GM23338 (cell line): Measurements from ENCODE around the gene ACE2. TPM values are rescaled to one million over a fixed set of nuclear protein-coding genes. Genes with fewer than 3 reads are reported as not detected.

Experiments
- ATAC-seq: fragments of 200-7000 bp; cut with Tn5 transposase; 3 replicates; pipeline ENCODE4 v1.9.1; 2020
- DNase-seq: peaks from one replicate; pipeline ENCODE4 v3.0.0-alpha.2; 2015; ENCODE audit warnings: low spot score
- H2AFZ ChIP-seq: fragments of 200-600 bp; sonication (generic); 2 replicates; pipeline ENCODE4 v1.8.0; 2016; ENCODE audit warnings: antibody characterized with exemption, mild to moderate bottlenecking, moderate library complexity
- H3F3A ChIP-seq: fragments of 200-600 bp; sonication (generic); replicated peaks from 2 replicates; pipeline ENCODE4 v1.8.0; 2017; ENCODE audit warnings: antibody characterized with exemption, mixed run types, low read depth
- H3K27ac ChIP-seq: fragments of 200-600 bp; sonication (generic); 2 replicates; pipeline ENCODE4 v1.6.1; 2016; ENCODE audit warnings: low read depth
- H3K27me3 ChIP-seq: fragments of 200-600 bp; sonication (generic); 2 replicates; pipeline ENCODE4 v1.8.0; 2016; ENCODE audit warnings: mild to moderate bottlenecking, mixed run types, moderate library complexity; ENCODE audit not compliant: insufficient read depth
- H3K36me3 ChIP-seq: fragments of 200-600 bp; sonication (generic); 2 replicates; pipeline ENCODE4 v1.8.0; 2016; ENCODE audit warnings: mild to moderate bottlenecking; ENCODE audit not compliant: insufficient read depth
- H3K4me1 ChIP-seq: fragments of 200-600 bp; sonication (generic); 2 replicates; pipeline ENCODE4 v1.8.0; 2016; ENCODE audit warnings: mild to moderate bottlenecking, moderate library complexity; ENCODE audit not compliant: insufficient read depth
- H3K4me2 ChIP-seq: fragments of 200-600 bp; sonication (generic); 2 replicates; pipeline ENCODE4 v1.7.1; 2017; ENCODE audit warnings: mixed run types
- H3K4me3 ChIP-seq: fragments of 200-600 bp; sonication (generic); 2 replicates; pipeline ENCODE4 v1.6.1; 2016; ENCODE audit warnings: mixed run types
- H3K79me2 ChIP-seq: fragments of 200-600 bp; sonication (generic); replicated peaks from 2 replicates; pipeline ENCODE4 v1.8.0; 2017; ENCODE audit warnings: mild to moderate bottlenecking; ENCODE audit not compliant: insufficient read depth
- H3K9me2 ChIP-seq: fragments of 200-600 bp; sonication (generic); 2 replicates; pipeline ENCODE4 v1.8.0; 2017; ENCODE audit not compliant: insufficient read depth
- H4K20me1 ChIP-seq: fragments of 200-600 bp; sonication (generic); replicated peaks from 2 replicates; pipeline ENCODE4 v1.8.0; 2017; ENCODE audit warnings: mild to moderate bottlenecking; ENCODE audit not compliant: insufficient read depth
- H3K27ac Mint-ChIP-seq: 2 replicates; pipeline ENCODE4 v1.8.0; 2020; ENCODE audit warnings: inconsistent platforms, mild to moderate bottlenecking, moderate library complexity, mixed read lengths
- H3K27me3 Mint-ChIP-seq: 3 replicates; pipeline ENCODE4 v1.8.0; 2022; ENCODE audit warnings: low read depth, mild to moderate bottlenecking, moderate library complexity, mixed read lengths, inconsistent platforms; ENCODE audit not compliant: insufficient read depth, poor library complexity
- H3K36me3 Mint-ChIP-seq: 3 replicates; pipeline ENCODE4 v1.8.0; 2021; ENCODE audit warnings: low read depth, mild to moderate bottlenecking, inconsistent platforms, moderate library complexity, mixed read lengths
- H3K4me1 Mint-ChIP-seq: 3 replicates; pipeline ENCODE4 v1.8.0; 2020; ENCODE audit warnings: mild to moderate bottlenecking, inconsistent platforms, mixed read lengths
- H3K4me3 Mint-ChIP-seq: 3 replicates; pipeline ENCODE4 v1.8.0; 2021; ENCODE audit warnings: moderate library complexity, mild to moderate bottlenecking, inconsistent platforms, mixed read lengths
- H3K9me3 Mint-ChIP-seq: 3 replicates; pipeline ENCODE4 v1.8.0; 2020; ENCODE audit warnings: moderate library complexity, mild to moderate bottlenecking, inconsistent platforms, mixed read lengths
- CREB1 ChIP-seq: fragments of 250-450 bp; sonication (Bioruptor Pico); IDR thresholded peaks from 2 replicates; pipeline ENCODE4 v1.5.0; 2020; ENCODE audit warnings: low read depth, mild to moderate bottlenecking, moderate library complexity
- EZH2 ChIP-seq: fragments of 200-600 bp; sonication (generic); IDR thresholded peaks from one replicate; pipeline ENCODE4 v1.8.0; 2017; ENCODE audit warnings: antibody characterized with exemption, mild to moderate bottlenecking, low read depth; ENCODE audit not compliant: unreplicated experiment
- EZH2phosphoT487 ChIP-seq: fragments of 200-600 bp; sonication (generic); IDR thresholded peaks from one replicate; pipeline ENCODE4 v1.8.1; 2018; ENCODE audit warnings: antibody characterized with exemption; ENCODE audit not compliant: unreplicated experiment
- JUNB ChIP-seq: IDR thresholded peaks from one replicate; pipeline ENCODE4 v1.6.1; 2016; ENCODE audit warnings: antibody characterized with exemption; ENCODE audit not compliant: unreplicated experiment
- NANOG ChIP-seq: IDR thresholded peaks from 2 replicates; pipeline ENCODE4 v1.6.1; 2016; ENCODE audit warnings: antibody characterized with exemption, borderline replicate concordance
- POLR2AphosphoS5 ChIP-seq: IDR thresholded peaks from 2 replicates; pipeline ENCODE4 v1.6.1; 2016; ENCODE audit warnings: antibody characterized with exemption, low read depth
- STAT1 ChIP-seq: IDR thresholded peaks from one replicate; pipeline ENCODE4 v1.6.1; 2016; ENCODE audit warnings: antibody characterized with exemption; ENCODE audit not compliant: unreplicated experiment
- ZNF114 ChIP-seq: fragments of 250-450 bp; sonication (Bioruptor Pico); IDR thresholded peaks from 2 replicates; pipeline ENCODE4 v1.5.0; 2020; ENCODE audit warnings: mild to moderate bottlenecking, moderate library complexity
- ZNF331 ChIP-seq: fragments of 250-450 bp; sonication (Bioruptor Pico); IDR thresholded peaks from 2 replicates; pipeline ENCODE4 v1.5.0; 2020; ENCODE audit warnings: low read depth, mild to moderate bottlenecking, moderate library complexity
- polyA plus RNA-seq: library from polyadenylated mRNA; unstranded; fragments of >200 nt; fragmentation: Nextera tagmentation; extraction: Ambion mirVana; gene quantifications from 2 replicates; pipeline ENCODE4 v1.2.1, GENCODE V29; 2016
- total RNA-seq: library from RNA; depleted of rRNA; stranded (reverse); fragments of >200 nt; shearing (Covaris generic); gene quantifications from 2 replicates; pipeline ENCODE4 v1.2.3, GENCODE V29; 2014
- TF ChIP-seq, protein P1 (sequence below): IDR thresholded peaks from 2 replicates; pipeline ENCODE4 v1.6.1; 2016; ENCODE audit warnings: antibody characterized with exemption
- TF ChIP-seq, protein P2 (sequence below), 2 experiments: fragments of 200-600 bp in 1 of 2; sonication (generic) in 1 of 2; conservative IDR thresholded peaks; 2 replicates each; pipeline versions ENCODE4 v1.5.1 to v1.6.1; 2016 to 2017; ENCODE audit warnings: antibody characterized with exemption in 2 of 2, low read depth in 2 of 2, mild to moderate bottlenecking in 2 of 2, moderate library complexity in 1 of 2
- TF ChIP-seq, protein P3 (sequence below): IDR thresholded peaks from one replicate; pipeline ENCODE4 v1.6.1; 2018; ENCODE audit warnings: antibody characterized with exemption; ENCODE audit not compliant: unreplicated experiment
- TF ChIP-seq, protein P4 (sequence below): fragments of 250-450 bp; sonication (Bioruptor Pico); IDR thresholded peaks from 2 replicates; pipeline ENCODE4 v1.5.0; 2020; ENCODE audit warnings: mild to moderate bottlenecking, moderate library complexity

ACE2 gene
- total and polyA plus RNA-seq, 2 experiments from 2014 or later = 0.10 TPM; not detected in 1

DNA sequence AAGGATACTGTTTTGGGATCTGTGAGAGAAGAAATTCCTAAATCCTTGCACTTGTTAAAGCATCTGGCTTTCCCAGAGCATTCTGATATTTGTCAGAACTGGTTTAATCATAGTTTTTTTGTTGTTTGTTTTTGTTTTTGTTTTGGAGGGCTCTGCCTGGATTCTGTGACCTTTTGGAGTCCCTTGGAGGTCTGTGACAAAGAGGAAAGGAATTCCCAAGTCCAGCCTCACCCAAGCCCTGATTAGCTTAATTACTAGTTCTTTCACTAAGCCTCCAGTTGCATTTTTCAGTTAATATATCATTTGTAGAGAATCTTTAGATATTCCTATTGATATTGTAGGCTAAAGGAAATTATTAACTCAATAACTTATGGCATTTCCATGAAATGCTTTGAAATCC, 711 bp downstream of the ACE2 start:
- Histone ChIP-seq H3K27ac (no peak overlapping the region), H3K79me2 (no peaks in the 10 kb centered on the region), H3K4me1 (no peaks in the 10 kb centered on the region), H3K4me3 (no peak overlapping the region), H3K27me3 (no peaks in the 10 kb centered on the region), H2AFZ (no peak overlapping the region), H3K9me2 (no peaks in the 10 kb centered on the region), H3F3A (no peaks in the 10 kb centered on the region), H4K20me1 (no peaks in the 10 kb centered on the region), H3K36me3 (no peaks in the 10 kb centered on the region), H3K4me2 (no peak overlapping the region)
- Mint-ChIP-seq H3K9me3 (no peaks in the 10 kb centered on the region), H3K27ac (no peak overlapping the region), H3K36me3 (no peaks in the 10 kb centered on the region), H3K4me3 (no peak overlapping the region), H3K27me3 (peaks cover 4% of the 10 kb centered on the region), H3K4me1 (no peaks in the 10 kb centered on the region)
- DNase-seq (no peak), ATAC-seq (no peak)
- TF ChIP-seq, protein P1, sequence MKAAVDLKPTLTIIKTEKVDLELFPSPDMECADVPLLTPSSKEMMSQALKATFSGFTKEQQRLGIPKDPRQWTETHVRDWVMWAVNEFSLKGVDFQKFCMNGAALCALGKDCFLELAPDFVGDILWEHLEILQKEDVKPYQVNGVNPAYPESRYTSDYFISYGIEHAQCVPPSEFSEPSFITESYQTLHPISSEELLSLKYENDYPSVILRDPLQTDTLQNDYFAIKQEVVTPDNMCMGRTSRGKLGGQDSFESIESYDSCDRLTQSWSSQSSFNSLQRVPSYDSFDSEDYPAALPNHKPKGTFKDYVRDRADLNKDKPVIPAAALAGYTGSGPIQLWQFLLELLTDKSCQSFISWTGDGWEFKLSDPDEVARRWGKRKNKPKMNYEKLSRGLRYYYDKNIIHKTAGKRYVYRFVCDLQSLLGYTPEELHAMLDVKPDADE = no peak
- TF ChIP-seq, protein P2, sequence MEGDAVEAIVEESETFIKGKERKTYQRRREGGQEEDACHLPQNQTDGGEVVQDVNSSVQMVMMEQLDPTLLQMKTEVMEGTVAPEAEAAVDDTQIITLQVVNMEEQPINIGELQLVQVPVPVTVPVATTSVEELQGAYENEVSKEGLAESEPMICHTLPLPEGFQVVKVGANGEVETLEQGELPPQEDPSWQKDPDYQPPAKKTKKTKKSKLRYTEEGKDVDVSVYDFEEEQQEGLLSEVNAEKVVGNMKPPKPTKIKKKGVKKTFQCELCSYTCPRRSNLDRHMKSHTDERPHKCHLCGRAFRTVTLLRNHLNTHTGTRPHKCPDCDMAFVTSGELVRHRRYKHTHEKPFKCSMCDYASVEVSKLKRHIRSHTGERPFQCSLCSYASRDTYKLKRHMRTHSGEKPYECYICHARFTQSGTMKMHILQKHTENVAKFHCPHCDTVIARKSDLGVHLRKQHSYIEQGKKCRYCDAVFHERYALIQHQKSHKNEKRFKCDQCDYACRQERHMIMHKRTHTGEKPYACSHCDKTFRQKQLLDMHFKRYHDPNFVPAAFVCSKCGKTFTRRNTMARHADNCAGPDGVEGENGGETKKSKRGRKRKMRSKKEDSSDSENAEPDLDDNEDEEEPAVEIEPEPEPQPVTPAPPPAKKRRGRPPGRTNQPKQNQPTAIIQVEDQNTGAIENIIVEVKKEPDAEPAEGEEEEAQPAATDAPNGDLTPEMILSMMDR (conservative IDR thresholded peaks at IDR 0.05; ENCODE audit: low read depth in 2 of 2) = no peak
- TF ChIP-seq EZH2phosphoT487 (no peak), ZNF331 (no peak), ZNF114 (CRISPR knock-in tag) (no peak), NANOG (no peak), JUNB (no peak), CREB1 (no peak), STAT1 (no peak), EZH2 (no peak), POLR2AphosphoS5 (no peak)
- TF ChIP-seq, protein P3, sequence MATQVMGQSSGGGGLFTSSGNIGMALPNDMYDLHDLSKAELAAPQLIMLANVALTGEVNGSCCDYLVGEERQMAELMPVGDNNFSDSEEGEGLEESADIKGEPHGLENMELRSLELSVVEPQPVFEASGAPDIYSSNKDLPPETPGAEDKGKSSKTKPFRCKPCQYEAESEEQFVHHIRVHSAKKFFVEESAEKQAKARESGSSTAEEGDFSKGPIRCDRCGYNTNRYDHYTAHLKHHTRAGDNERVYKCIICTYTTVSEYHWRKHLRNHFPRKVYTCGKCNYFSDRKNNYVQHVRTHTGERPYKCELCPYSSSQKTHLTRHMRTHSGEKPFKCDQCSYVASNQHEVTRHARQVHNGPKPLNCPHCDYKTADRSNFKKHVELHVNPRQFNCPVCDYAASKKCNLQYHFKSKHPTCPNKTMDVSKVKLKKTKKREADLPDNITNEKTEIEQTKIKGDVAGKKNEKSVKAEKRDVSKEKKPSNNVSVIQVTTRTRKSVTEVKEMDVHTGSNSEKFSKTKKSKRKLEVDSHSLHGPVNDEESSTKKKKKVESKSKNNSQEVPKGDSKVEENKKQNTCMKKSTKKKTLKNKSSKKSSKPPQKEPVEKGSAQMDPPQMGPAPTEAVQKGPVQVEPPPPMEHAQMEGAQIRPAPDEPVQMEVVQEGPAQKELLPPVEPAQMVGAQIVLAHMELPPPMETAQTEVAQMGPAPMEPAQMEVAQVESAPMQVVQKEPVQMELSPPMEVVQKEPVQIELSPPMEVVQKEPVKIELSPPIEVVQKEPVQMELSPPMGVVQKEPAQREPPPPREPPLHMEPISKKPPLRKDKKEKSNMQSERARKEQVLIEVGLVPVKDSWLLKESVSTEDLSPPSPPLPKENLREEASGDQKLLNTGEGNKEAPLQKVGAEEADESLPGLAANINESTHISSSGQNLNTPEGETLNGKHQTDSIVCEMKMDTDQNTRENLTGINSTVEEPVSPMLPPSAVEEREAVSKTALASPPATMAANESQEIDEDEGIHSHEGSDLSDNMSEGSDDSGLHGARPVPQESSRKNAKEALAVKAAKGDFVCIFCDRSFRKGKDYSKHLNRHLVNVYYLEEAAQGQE = no peak
- TF ChIP-seq, protein P4, sequence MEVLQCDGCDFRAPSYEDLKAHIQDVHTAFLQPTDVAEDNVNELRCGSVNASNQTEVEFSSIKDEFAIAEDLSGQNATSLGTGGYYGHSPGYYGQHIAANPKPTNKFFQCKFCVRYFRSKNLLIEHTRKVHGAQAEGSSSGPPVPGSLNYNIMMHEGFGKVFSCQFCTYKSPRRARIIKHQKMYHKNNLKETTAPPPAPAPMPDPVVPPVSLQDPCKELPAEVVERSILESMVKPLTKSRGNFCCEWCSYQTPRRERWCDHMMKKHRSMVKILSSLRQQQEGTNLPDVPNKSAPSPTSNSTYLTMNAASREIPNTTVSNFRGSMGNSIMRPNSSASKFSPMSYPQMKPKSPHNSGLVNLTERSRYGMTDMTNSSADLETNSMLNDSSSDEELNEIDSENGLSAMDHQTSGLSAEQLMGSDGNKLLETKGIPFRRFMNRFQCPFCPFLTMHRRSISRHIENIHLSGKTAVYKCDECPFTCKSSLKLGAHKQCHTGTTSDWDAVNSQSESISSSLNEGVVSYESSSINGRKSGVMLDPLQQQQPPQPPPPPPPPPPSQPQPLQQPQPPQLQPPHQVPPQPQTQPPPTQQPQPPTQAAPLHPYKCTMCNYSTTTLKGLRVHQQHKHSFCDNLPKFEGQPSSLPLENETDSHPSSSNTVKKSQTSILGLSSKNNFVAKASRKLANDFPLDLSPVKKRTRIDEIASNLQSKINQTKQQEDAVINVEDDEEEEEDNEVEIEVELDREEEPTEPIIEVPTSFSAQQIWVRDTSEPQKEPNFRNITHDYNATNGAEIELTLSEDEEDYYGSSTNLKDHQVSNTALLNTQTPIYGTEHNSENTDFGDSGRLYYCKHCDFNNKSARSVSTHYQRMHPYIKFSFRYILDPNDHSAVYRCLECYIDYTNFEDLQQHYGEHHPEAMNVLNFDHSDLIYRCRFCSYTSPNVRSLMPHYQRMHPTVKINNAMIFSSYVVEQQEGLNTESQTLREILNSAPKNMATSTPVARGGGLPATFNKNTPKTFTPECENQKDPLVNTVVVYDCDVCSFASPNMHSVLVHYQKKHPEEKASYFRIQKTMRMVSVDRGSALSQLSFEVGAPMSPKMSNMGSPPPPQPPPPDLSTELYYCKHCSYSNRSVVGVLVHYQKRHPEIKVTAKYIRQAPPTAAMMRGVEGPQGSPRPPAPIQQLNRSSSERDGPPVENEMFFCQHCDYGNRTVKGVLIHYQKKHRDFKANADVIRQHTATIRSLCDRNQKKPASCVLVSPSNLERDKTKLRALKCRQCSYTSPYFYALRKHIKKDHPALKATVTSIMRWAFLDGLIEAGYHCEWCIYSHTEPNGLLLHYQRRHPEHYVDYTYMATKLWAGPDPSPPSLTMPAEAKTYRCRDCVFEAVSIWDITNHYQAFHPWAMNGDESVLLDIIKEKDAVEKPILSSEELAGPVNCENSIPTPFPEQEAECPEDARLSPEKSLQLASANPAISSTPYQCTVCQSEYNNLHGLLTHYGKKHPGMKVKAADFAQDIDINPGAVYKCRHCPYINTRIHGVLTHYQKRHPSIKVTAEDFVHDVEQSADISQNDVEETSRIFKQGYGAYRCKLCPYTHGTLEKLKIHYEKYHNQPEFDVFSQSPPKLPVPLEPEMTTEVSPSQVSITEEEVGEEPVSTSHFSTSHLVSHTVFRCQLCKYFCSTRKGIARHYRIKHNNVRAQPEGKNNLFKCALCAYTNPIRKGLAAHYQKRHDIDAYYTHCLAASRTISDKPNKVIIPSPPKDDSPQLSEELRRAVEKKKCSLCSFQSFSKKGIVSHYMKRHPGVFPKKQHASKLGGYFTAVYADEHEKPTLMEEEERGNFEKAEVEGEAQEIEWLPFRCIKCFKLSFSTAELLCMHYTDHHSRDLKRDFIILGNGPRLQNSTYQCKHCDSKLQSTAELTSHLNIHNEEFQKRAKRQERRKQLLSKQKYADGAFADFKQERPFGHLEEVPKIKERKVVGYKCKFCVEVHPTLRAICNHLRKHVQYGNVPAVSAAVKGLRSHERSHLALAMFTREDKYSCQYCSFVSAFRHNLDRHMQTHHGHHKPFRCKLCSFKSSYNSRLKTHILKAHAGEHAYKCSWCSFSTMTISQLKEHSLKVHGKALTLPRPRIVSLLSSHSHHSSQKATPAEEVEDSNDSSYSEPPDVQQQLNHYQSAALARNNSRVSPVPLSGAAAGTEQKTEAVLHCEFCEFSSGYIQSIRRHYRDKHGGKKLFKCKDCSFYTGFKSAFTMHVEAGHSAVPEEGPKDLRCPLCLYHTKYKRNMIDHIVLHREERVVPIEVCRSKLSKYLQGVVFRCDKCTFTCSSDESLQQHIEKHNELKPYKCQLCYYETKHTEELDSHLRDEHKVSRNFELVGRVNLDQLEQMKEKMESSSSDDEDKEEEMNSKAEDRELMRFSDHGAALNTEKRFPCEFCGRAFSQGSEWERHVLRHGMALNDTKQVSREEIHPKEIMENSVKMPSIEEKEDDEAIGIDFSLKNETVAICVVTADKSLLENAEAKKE (CRISPR knock-in tag) = no peak
